ENCODE data around the gene COL4A3.

The COL4A3 gene

GRCh38 chr2:227163998-227164762 lies at the start of gene COL4A3, which contains the start of gene COL4A4:
Gene COL4A3, plus strand, starts transcription at chr2:227164624. Its CDS starts 103 bp downstream, at chr2:227164727.
Gene COL4A4, minus strand, starts transcription at chr2:227164205. Its CDS starts 16,722 bp downstream, at chr2:227147483.
- no peak for DNase-seq

DNA sequence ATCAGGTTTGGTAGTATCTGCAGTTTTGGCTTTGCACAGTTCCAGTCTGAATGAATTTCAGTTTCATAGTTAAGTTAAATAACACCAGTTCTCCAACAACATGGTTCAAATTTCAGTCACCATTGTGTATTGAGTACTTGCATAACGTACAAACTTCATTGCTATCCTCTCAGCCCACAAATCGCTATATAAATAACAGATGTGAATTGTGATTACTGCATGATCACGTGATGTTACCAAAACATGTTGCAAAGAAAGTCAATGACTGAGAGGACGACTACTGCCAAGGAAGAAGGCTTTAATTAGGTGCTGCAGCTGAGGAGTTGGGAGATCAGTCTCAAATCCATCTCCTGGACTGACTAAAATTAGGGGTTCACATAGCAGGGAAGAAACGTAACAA lies 48.7 kb upstream of the COL4A3 start:
- DNase-seq: no peak

DNA sequence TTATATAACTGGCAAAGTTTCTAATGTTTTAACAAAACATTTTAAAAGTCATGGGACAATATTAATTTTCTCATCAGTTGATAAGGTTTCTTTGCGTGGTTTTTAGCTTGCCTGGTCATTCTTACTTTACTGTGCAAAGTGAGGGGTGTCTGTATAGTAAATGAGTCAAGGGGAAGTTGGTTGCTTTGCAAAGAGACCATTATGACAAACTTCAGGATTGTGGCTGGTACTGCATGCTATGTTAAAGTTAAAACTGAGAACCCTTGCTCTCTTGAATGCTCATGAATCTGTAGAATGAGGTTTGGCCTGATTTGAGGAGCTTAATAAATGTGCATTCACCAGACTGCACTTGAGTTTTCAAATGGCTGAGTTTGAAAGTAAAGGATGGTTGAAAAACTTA lies 47.4 kb upstream of the COL4A3 start:
- no peak for DNase-seq

DNA sequence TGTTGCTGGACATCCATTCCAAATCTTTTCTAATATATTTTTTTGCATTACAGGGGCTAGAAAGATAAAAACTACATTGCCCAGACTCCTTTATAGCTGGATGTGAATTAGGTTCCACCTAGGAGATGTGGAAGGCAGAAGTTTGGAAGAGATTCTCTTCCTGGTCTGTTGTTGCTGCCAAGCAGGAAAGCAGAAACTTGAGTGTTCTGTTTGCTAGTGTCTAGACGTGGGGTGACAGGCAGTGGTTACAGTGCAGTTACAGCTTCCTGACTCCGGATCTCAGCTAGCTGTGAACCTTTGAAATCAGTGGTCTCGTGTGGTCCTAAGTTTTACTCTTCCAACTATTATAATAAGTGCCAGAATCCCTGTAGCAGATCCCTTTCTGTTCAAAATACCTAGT lies 46.6 kb upstream of the COL4A3 start:
- DNase-seq: no peak

- DNase-seq: no peak
Measured at GRCh38 chr2:227118353-227118752, 46.1 kb upstream of the COL4A3 start.

DNA sequence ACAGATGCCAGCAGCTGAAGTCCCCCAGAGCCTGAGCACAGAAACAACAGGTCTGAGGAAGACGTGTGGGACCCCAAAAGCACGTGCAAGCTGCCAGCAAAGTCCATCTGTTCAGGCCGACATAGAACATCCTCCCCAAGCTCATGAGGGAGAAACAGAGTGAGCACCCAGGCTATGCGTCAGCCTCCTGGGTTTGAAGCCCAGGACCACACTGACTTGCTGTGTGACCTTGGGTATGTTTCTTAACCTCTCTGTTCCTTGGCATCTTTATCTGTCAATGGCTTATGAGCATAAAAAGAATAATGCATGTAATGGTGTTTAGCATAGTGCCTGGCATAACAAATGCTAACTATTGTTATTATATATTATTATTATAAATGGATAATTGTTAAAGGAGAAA lies 40.7 kb upstream of the COL4A3 start:
- no peak for DNase-seq

GRCh38 chr2:227124811-227125210 lies 39.6 kb upstream of the COL4A3 start:
- DNase-seq: no peak

DNA sequence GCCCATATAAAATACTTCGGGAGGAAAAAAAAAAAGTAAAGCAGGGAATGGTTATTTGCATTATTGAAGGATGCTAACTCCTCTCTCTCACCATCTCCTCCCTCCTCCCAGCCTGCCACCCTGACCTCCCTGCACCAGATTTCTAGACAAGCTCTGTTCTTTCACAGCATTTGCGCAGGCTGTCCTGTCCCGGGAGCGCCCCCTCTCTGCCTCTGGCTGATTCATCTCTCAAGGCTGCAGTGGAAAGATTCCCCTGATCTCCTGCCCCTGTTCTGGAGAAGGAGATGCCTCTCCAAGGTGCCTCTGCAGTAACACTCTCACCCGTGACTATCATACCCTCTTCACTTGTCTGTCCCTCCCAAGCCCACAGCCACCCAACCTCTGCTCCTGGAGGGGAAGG lies 38.9 kb upstream of the COL4A3 start:
- no peak for DNase-seq

DNA sequence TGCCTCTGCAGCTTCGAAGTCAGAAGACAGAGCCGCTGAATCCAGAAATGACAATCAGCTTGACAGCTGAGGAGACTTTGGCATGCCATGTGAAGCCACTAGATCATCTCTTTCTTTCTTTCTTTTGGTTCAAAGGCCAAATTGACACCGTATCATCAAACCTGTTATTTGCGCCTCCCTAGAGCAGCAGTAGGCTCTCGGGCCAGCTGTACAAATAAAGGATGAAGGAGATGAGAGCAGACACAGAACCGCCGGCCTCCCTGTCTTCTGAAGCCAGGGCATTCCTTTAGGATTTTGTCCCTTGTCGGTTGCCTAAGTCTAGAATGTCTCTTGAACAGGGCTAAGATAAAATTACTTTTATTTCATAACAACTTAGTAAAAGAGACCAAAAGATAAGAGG lies 37.2 kb upstream of the COL4A3 start:
- DNase-seq: no peak

DNA sequence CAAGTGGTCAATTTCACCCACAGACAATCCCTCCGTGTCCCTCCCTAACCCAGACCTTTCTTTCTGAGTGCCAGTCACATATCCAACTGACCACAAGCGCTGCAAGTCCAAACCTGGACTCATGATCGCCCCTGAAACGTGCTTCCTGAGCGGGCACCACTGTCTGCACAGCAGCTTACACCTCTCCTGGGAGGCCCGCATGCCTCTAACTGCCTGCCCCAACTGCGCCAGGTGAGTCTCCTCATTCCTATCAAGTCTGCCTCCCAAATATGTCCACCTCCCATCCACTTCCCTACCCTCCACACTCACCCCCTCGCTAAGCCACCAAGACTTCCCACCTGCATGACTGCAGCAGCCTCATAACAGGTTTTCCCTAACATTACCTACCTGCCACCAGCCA lies 33.8 kb upstream of the COL4A3 start:
- no peak for DNase-seq

GRCh38 chr2:227132986-227133385 lies 31.4 kb upstream of the COL4A3 start:
- no peak for DNase-seq

DNA sequence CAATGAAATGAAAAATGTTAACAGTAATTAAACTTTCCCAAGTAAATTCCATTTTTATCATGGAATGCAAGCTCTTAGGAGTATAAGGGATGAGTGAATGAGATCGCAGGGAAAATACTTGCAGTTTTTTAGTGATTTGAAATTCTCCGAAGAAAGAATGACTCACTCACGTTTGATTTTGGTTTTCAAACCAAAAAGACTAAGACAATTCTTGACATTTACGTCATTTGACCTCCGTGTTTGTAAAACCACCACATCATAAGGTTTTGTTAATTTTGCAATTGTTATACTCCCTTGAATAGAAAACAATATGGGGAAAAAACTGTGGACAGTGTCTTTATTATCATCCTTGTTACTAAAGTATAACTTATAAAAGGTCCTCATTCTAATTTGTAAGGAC lies 29.8 kb upstream of the COL4A3 start:
- DNase-seq: no peak

- DNase-seq: no peak
Measured at GRCh38 chr2:227141301-227141700, 23.1 kb upstream of the COL4A3 start.

GRCh38 chr2:227143895-227144294 lies 20.5 kb upstream of the COL4A3 start:
- DNase-seq: no peak

GRCh38 chr2:227146456-227146855 lies 18.0 kb upstream of the COL4A3 start:
- no peak for DNase-seq

GRCh38 chr2:227147023-227147422 lies 17.4 kb upstream of the COL4A3 start:
- DNase-seq: no peak

DNA sequence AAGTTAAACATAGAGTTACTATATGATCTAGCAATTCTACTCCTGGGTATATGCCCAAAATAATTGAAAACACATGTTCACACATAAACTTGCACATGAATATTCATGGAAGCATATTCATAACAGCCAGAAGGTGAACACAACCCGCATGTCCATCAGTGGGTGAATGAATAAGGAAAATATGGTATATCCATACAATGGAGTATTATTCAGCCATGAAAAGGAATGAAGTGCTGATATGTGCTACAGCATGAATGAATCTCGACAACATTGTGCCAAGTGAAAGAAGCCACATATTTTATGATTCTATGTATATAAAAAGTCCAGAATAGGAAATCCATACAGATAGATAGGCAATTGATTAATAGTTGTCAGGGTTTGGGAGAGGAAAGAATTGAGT lies 16.3 kb upstream of the COL4A3 start:
- no peak for DNase-seq

- DNase-seq: no peak
Measured at GRCh38 chr2:227150222-227150936, 14.0 kb upstream of the COL4A3 start.

DNA sequence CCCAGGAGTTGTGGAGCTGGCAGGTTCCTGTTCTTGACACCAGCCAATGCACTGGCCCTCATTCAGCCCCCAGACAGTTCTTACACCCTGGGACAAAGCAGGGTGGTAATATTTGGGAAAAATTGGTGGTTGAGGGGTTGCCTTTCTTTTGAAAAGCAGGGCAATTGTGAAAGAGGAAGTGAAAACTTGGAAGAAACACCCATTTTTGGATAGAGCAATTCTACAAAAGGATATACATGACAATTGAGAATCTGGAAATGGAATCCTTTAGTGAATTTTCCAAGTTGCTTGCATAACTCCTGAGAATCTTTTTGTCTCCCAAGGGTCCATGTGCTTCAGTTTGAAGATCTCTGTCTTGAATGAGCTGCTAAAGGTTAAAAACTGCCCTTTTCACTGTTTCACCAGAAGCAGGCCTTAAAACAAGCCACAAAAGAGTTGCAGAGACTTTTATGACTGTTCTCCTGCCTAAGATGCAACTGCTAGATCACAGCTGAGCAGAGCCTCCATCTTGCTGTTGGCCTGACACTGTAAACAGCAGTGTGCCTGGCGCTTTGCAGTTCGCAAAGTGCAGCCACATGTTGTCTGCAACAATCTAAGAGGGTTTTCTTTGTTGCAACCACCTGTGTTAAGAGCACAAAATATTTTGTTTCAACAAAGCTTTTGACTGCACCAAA lies 12.2 kb upstream of the COL4A3 start:
- no peak for DNase-seq

GRCh38 chr2:227153307-227153706 lies 11.1 kb upstream of the COL4A3 start:
- DNase-seq: no peak

GRCh38 chr2:227153758-227154486 lies 10.5 kb upstream of the COL4A3 start:
- DNase-seq: no peak

GRCh38 chr2:227154986-227155774 lies 9.2 kb upstream of the COL4A3 start:
- no peak for DNase-seq
